GM18867 (cell line): ENCODE measurements around the gene NOB1.

Source experiments
- ATAC-seq: cut with Tn5 transposase; IDR thresholded peaks from one replicate; pipeline ENCODE4 v1.9.1; 2021; ENCODE audit warnings: mild to moderate bottlenecking, moderate library complexity; ENCODE audit not compliant: unreplicated experiment

NOB1 gene

DNA sequence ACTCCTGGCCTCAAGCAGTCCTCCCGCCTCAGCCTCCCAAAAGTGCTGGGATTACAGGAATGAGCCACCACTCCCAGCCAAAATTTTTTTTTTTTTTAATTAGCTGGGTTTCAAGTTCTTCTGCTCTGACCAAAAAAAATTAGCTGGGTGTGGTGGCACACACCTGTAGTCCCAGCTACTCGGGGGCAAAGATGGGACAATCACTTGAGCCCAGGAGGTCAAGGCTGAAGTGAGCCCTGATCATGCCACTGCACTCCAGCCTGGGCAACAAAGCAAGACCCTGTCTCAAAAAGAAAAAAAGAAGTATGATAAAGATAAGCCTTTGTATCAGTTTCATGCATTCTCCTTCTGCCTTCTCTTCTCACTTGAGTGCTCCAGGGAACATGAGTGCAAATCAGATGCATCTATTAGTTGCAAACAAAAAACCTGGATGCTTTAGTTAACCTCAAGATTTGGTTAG is 30.3 kb downstream of the NOB1 start:
- no peak for ATAC-seq

DNA sequence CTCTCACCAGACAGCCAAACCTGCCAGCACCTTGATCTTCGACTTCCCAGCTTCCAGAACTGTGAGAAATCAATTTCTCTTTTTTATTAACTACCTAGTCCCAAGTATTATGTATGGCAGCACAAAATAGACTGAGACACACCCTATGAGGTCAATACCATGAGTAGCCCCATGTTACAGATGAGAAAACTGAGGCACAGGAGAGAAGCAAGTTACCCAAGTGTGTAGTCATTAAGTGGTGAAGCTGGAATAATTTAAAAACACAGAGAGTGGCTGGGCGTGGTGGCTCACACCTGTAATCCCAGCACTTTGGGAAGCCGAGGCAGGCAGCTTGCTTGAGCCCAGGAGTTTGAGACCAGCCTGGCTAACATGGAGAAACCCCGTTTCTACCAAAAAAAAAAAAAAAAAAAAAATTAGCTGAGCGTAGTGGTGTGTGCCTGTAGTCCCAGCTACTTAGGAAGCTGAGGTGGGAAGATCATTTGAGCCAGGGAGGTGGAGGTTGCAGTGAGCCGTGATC is 33.2 kb downstream of the NOB1 start:
- no peak for ATAC-seq

DNA sequence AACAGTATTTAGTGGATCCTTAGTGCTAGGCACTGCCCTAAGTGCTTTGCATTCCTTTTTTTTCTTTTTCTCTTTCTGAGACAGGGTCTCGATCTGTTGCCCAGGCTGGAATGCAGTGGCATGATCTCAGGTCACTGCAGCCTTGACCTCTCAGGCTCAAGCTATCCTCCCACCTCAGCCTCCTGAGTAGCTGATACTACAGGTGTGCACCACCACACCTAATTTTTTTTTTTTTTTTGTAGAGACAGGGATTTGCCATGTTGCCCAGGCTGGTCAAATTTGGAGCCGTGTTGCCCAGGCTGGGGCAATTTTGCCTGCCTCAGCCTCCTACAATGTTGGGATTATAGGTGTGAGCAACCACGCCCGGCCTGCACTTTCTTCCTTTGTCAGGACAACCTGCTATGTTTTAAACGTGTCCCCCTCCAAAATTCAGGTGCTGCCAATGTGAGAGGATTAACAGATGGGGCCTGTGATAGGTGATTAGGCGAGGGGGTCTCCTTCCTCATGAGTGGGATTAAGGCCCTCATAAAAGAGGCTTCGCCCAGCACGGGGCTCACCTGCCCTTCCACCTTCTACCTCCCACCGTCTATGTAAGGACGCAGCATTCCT is 33.8 kb downstream of the NOB1 start:
- ATAC-seq = no peak

GRCh38 chr16:69718111-69718764 is 36.5 kb downstream of the NOB1 start:
- ATAC-seq = no peak

- ATAC-seq = no peak
These were observed 37.7 kb downstream of the NOB1 start for GRCh38 chr16:69717066-69717465.

DNA sequence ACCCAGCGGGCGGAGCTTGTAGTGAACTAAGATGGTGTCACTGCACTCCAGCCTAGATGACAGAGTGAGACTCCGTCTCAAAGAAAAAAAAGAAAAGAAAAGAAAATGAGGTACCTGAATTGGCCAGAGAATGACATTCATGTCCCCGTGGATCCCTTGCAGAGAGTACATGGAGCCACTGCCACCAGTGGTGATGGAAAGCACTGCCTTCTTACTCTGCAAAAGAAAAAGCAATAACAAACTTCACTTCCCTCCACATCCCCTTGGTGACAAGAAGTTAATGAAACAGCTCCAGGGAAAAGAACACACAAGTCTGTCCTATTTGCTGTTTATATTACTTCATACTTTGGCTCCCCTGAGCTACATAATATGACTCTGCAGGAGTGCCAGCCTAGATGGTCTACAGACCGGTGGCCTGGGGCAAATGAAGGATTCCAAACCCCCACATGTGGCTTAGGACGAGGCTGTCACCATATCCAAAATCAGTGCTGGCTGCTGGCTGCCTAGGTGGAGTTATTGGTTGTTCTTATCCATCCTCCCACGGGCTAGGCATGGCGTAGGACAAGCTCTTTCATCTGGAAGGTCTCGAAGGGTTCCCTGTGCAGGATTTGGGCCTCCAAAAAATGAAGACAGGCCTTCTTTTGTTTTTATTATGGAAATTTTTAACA is 41.7 kb downstream of the NOB1 start:
- ATAC-seq = no peak

- no peak for ATAC-seq
These were observed 42.4 kb downstream of the NOB1 start for GRCh38 chr16:69712277-69712676.

DNA sequence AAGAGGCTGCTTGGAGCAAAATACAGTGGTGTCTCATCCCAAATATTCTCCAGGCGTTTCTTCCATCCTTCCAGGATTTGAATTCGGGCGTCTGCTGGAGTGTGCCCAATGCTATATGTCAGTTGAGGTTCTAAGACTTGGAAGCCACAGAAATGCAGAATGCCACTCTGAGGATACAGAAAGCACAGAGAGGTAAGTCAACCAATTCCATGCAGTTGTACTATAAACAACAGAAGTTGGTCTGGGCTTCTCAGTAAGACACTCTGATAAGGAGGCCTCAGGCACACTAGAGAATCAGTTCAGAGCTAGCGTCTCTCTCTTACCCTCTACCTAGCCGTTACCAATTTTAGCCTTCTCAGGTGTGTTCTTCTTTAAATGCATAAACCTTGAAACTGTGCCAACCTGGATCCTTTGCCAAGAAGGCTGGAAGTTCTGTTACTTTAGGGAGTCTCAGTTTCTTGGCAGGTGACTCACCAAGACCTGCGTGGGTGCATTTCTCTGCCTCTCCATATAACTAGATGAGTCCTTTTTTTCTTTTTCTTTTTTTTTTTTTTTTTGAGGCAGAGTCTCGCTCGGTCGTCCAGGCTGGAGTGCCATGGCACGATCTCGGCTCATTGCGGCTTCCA is 43.5 kb downstream of the NOB1 start:
- ATAC-seq = no peak

DNA sequence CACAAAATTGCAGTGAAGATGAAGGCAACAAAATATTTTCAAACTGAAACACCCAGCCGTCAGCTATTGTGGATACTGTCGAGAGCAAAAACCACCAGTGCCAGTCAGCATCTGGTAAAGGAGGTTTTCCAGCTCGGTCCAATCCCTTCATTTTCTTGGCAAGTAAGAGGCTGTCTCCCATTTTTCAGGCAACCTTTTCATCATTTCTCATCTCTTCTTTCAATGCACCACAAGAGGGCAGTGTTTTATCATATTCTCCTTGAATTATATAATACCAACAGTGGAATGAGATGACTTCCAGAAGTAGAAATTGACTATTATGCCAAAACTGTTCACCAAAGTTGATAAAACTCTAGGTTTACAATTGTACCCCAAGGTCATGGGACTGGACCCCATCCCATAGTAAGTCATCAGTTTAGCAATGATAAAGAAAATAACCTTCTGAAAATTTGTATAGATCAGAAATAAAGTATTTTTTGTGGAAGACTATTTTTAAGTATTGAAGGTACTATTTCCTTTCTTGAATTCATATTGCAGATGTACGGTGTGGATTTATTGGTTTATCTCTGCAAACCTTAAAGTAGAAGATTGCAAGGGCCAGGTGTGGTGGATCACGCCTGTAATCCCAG is 45.2 kb downstream of the NOB1 start:
- no peak for ATAC-seq

- no peak for ATAC-seq
These were observed 46.6 kb downstream of the NOB1 start for GRCh38 chr16:69707920-69708683.

GRCh38 chr16:69706975-69707340 is 47.8 kb downstream of the NOB1 start:
- no peak for ATAC-seq

DNA sequence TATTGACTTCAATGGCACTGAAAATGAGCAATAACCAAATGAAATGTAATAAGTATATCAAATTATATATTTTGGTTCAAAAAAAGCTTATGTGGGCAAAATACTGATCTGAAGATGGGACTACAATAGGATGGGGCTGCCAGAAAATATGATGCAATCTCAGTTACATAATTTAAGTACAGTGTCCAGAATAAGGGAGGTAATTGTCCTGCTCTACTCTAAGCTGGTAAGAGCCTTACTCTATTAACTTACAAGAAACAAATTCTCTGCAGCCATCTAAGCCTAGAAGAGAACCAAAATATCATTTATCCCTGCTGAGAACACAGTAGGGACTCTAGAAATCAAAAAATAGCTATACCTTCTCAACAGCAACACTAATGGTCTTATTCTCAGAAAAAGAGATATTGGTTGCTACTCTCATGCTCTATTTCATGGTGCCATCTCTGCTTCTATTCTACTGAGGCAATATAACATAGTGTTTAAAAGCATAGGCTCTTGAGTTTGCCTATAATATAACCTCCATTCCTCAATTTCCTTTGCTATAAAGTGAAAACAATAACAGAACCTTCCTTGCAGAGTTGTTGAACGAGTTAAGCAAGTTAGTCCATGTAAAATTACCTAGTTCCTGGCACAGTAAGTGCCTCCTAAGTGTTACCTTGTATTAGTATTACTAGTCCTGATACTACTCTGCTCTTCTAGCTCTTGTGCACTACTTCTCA is 48.3 kb downstream of the NOB1 start:
- no peak for ATAC-seq

DNA sequence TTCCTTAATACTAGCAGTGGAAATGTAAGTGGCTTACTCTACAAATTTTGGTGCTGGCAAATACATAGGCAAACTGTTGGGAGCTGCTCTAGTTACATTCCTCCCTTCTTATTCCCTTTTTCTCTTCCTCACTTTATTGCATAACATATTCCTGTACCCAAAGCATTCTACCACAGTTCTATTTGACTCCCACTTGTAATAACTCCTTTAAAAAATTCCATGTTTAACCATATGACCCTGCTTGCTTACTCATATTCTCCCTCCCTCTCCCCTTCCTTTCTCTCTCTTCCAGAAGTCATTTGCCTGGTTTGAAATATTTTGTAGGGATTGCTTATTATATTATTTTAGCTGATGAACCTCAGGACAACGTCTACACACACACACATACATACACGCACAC is 51.1 kb downstream of the NOB1 start:
- ATAC-seq = no peak

DNA sequence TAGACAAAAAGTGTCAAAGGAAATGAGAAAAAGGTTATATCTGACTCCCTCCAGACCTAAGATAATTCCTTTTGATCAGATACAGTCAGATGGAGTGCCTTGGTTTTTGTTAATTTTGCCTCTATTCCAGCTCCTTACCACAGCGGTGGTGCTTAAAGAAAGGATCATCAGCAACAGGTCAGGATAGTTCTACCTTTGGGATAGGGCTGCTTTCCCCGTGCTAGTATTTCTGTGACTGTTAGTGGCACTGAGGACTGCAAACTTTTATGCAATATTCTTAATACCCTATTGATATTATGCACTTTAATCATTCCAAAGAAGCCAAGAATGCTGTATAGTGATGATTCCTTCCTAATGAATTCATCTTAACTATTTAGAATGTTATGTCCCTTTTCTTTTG is 52.9 kb downstream of the NOB1 start:
- ATAC-seq = no peak

GRCh38 chr16:69701452-69701851 is 53.3 kb downstream of the NOB1 start:
- ATAC-seq = no peak

DNA sequence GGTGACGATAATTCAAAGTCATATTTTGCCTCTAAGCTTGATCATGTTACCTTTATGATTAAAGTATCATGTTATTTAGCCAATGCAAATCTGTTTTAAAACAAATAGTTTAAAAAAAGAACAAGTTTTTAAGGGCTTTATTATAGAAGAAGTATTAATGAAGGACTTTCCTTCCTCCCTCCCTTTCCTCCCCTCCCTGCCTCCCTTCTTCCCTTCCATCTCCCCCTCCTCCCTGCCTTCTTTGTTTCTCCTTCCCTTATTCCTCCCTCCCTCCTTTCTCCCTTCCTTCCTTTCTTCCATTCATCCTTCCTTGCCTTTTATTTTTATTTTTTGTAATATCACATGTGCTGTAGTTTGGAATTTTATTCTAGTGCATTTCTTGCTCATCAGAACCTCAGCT is 54.8 kb downstream of the NOB1 start:
- no peak for ATAC-seq

DNA sequence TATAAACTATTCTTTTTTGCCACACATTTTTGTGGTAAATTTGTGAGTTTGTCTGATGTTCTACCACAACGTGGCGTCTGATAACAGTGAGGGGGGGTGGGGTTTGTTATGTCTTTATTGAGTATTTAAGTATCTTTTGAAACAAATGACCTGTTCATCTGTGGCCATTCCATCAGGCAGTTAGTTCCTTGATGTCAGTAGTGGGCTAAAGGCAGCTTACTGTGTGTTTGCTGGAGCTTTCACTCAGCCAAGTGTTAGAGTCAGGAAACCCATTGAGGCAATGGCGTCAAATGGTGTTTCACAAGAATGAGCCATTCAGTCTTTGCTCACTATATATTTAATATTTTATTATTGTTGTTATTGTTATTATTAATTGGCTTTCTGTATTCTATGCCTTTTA is 56.3 kb downstream of the NOB1 start:
- no peak for ATAC-seq

GRCh38 chr16:69693916-69694315 is 60.8 kb downstream of the NOB1 start:
- no peak for ATAC-seq

GRCh38 chr16:69691980-69692911 is 62.5 kb downstream of the NOB1 start:
- ATAC-seq = no peak
